ENCODE data around the gene GMDS.

GMDS gene

GRCh38 chr6:2205396-2205795 is 40.0 kb downstream of the GMDS start:
- no peak for TF ChIP-seq ISL1 (CRISPR knock-in tag; IDR thresholded peaks at IDR 0.05)
- no peak for ATAC-seq

GRCh38 chr6:2204272-2204671 is 41.1 kb downstream of the GMDS start:
- TF ChIP-seq TSHZ2 (CRISPR knock-in tag; IDR thresholded peaks at IDR 0.05) = no peak
- TF ChIP-seq ZC3H10 (CRISPR knock-in tag; IDR thresholded peaks at IDR 0.05) = no peak
- no peak for TF ChIP-seq ZNF70 (CRISPR knock-in tag; IDR thresholded peaks at IDR 0.05)
- TF ChIP-seq POU6F1 (CRISPR knock-in tag; IDR thresholded peaks at IDR 0.05; ENCODE audit: borderline replicate concordance, low read depth) = no peak
- TF ChIP-seq PATZ1 (CRISPR knock-in tag; IDR thresholded peaks at IDR 0.05; ENCODE audit: borderline replicate concordance) = no peak
- TF ChIP-seq BACH2 (CRISPR knock-in tag; IDR thresholded peaks at IDR 0.05; ENCODE audit: borderline replicate concordance) = no peak
- TF ChIP-seq ZFP30 (CRISPR knock-in tag; IDR thresholded peaks at IDR 0.05) = no peak
- TF ChIP-seq GLIS3 (CRISPR knock-in tag; IDR thresholded peaks at IDR 0.05) = no peak
- TF ChIP-seq CSRNP3 (CRISPR knock-in tag; IDR thresholded peaks at IDR 0.05) = no peak
- TF ChIP-seq RARB (CRISPR knock-in tag; IDR thresholded peaks at IDR 0.05) = no peak
- TF ChIP-seq ZNF8 (CRISPR knock-in tag; IDR thresholded peaks at IDR 0.05) = no peak
- TF ChIP-seq CREB5 (CRISPR knock-in tag; IDR thresholded peaks at IDR 0.05; ENCODE audit: low read depth) = no peak
- no peak for TF ChIP-seq OSR1 (CRISPR knock-in tag; IDR thresholded peaks at IDR 0.05)
- no peak for TF ChIP-seq ISL1 (CRISPR knock-in tag; IDR thresholded peaks at IDR 0.05)
- no peak for ATAC-seq

GRCh38 chr6:2203264-2203663 is 42.1 kb downstream of the GMDS start:
- no peak for TF ChIP-seq ZNF8 (CRISPR knock-in tag; IDR thresholded peaks at IDR 0.05)
- no peak for TF ChIP-seq ISL1 (CRISPR knock-in tag; IDR thresholded peaks at IDR 0.05)
- no peak for TF ChIP-seq CSDC2 (CRISPR knock-in tag; IDR thresholded peaks at IDR 0.05)
- TF ChIP-seq PATZ1 (CRISPR knock-in tag; IDR thresholded peaks at IDR 0.05; ENCODE audit: borderline replicate concordance) = no peak
- TF ChIP-seq ZFP3 (CRISPR knock-in tag; IDR thresholded peaks at IDR 0.05) = no peak
- no peak for TF ChIP-seq POU6F1 (CRISPR knock-in tag; IDR thresholded peaks at IDR 0.05; ENCODE audit: borderline replicate concordance, low read depth)
- TF ChIP-seq TOX (CRISPR knock-in tag; IDR thresholded peaks at IDR 0.05; ENCODE audit: borderline replicate concordance) = no peak
- ATAC-seq = no peak

Measured in SK-N-SH treated with all-trans-retinoic acid at 6 μM for 48 hours (cell line).